ENCODE data around the gene BTNL9.
"Not testable (repeated sequence)": the region's sequence is repeated elsewhere in the genome, so short reads cannot be mapped to it uniquely, and the experiment has no call there.

BTNL9 gene

GRCh38 chr5:181005791-181006190 lies 34.3 kb upstream of the BTNL9 start:
- Histone ChIP-seq H3K4me3 (replicated peaks; ENCODE audit: insufficient read depth, low read length) (no peak overlapping the region), H3K27me3 (ENCODE audit: insufficient read depth, poor library complexity, severe bottlenecking) (no peaks in the 10 kb centered on the region), H3K27ac (replicated peaks) (no peak overlapping the region)
- no peak for TF ChIP-seq CTCF (IDR thresholded peaks at IDR 0.05; ENCODE audit: insufficient read depth, low read length)
- no peak for TF ChIP-seq POLR2AphosphoS5 (IDR thresholded peaks at IDR 0.05; ENCODE audit: low read depth)
- TF ChIP-seq GABPA (IDR thresholded peaks at IDR 0.05; ENCODE audit: low read depth), result no peak
- TF ChIP-seq SPI1 (IDR thresholded peaks at IDR 0.05; ENCODE audit: borderline replicate concordance, low read depth), result no peak
- TF ChIP-seq REST (IDR thresholded peaks at IDR 0.05; ENCODE audit: insufficient replicate concordance, low read depth), result no peak
- no peak for DNase-seq (ENCODE audit: low read depth in 1 of 2, low spot score in 1 of 2)

- TF ChIP-seq GABPA (IDR thresholded peaks at IDR 0.05; ENCODE audit: low read depth), result no peak
- no peak for TF ChIP-seq REST (IDR thresholded peaks at IDR 0.05; ENCODE audit: insufficient replicate concordance, low read depth)
- TF ChIP-seq SPI1 (IDR thresholded peaks at IDR 0.05; ENCODE audit: borderline replicate concordance, low read depth), result no peak
- DNase-seq (ENCODE audit: low read depth in 1 of 2, low spot score in 1 of 2), result no peak
These were observed 31.9 kb upstream of the BTNL9 start for GRCh38 chr5:181008136-181008535.

GRCh38 chr5:181010018-181010417 lies 30.0 kb upstream of the BTNL9 start:
- H3K4me3 ChIP-seq (replicated peaks; ENCODE audit: insufficient read depth, low read length); DNase-seq (ENCODE audit: low read depth in 1 of 2, low spot score in 1 of 2); H3K27me3 ChIP-seq (ENCODE audit: insufficient read depth, poor library complexity, severe bottlenecking); H3K27ac ChIP-seq (replicated peaks): not testable (repeated sequence)

More at GRCh38 chr5:181008136-181008535, 31.9 kb upstream of the BTNL9 start:
- Histone ChIP-seq H3K27me3 (ENCODE audit: insufficient read depth, poor library complexity, severe bottlenecking) (no peaks in the 10 kb centered on the region), H3K27ac (replicated peaks) (no peak overlapping the region), H3K4me3 (replicated peaks; ENCODE audit: insufficient read depth, low read length) (no peak overlapping the region)

GRCh38 chr5:181014654-181015053 lies 25.4 kb upstream of the BTNL9 start:
- DNase-seq (ENCODE audit: low read depth in 1 of 2, low spot score in 1 of 2); H3K27ac ChIP-seq (replicated peaks); H3K27me3 ChIP-seq (ENCODE audit: insufficient read depth, poor library complexity, severe bottlenecking); H3K4me3 ChIP-seq (replicated peaks; ENCODE audit: insufficient read depth, low read length): not testable (repeated sequence)

GRCh38 chr5:181017448-181017847 lies 22.6 kb upstream of the BTNL9 start:
- DNase-seq (ENCODE audit: low read depth in 1 of 2, low spot score in 1 of 2); H3K4me3 ChIP-seq (replicated peaks; ENCODE audit: insufficient read depth, low read length); H3K27me3 ChIP-seq (ENCODE audit: insufficient read depth, poor library complexity, severe bottlenecking); H3K27ac ChIP-seq (replicated peaks): not testable (repeated sequence)

- Histone ChIP-seq H3K27me3 (ENCODE audit: insufficient read depth, poor library complexity, severe bottlenecking) (no peaks in the 10 kb centered on the region), H3K27ac (replicated peaks) (no peak overlapping the region), H3K4me3 (replicated peaks; ENCODE audit: insufficient read depth, low read length) (no peak overlapping the region)
- no peak for DNase-seq (ENCODE audit: low read depth in 1 of 2, low spot score in 1 of 2)
- TF ChIP-seq CTCF (IDR thresholded peaks at IDR 0.05; ENCODE audit: insufficient read depth, low read length), result no peak
- no peak for TF ChIP-seq POLR2AphosphoS5 (IDR thresholded peaks at IDR 0.05; ENCODE audit: low read depth)
- no peak for TF ChIP-seq SPI1 (IDR thresholded peaks at IDR 0.05; ENCODE audit: borderline replicate concordance, low read depth)
- TF ChIP-seq REST (IDR thresholded peaks at IDR 0.05; ENCODE audit: insufficient replicate concordance, low read depth), result no peak
- no peak for TF ChIP-seq GABPA (IDR thresholded peaks at IDR 0.05; ENCODE audit: low read depth)
These were observed 19.4 kb upstream of the BTNL9 start for GRCh38 chr5:181020688-181021087.

Measured in HL-60 (cell line).